Lower leg skin (tissue), 4 donors: Measurements from ENCODE around the gene CRAMP1. TPM values are rescaled to one million over a fixed set of nuclear protein-coding genes. Genes with fewer than 3 reads are reported as not detected.
"Not testable (repeated sequence)": the region's sequence is repeated elsewhere in the genome, so short reads cannot be mapped to it uniquely, and the experiment has no call there.

Experiments
- DNase-seq, 2 donors: peaks; one replicate each; pipeline ENCODE4 v3.0.0-alpha.2; 2019; ENCODE audit warnings: low spot score in 2 of 2
- H3K4me3 ChIP-seq: fragments of 200-600 bp; sonication (generic); 2 replicates; pipeline ENCODE4 v1.5.1; 2017; ENCODE audit warnings: mild to moderate bottlenecking, low read depth; ENCODE audit not compliant: poor library complexity, severe bottlenecking
- CTCF ChIP-seq, 3 donors: fragments of 450-650 bp; IDR thresholded peaks; one replicate each; pipeline ENCODE4 v1.5.1; 2016; ENCODE audit warnings: antibody characterized with exemption in 3 of 3, mild to moderate bottlenecking in 3 of 3, moderate library complexity in 2 of 3
- POLR2A ChIP-seq, 2 donors: fragments of 450-650 bp; IDR thresholded peaks; one replicate each; pipeline ENCODE4 v1.6.1; 2016 to 2017; ENCODE audit warnings: antibody characterized with exemption in 2 of 2, mild to moderate bottlenecking in 1 of 2, moderate library complexity in 1 of 2
- WGBS, 2 donors: methylation state at CpG; one replicate each; pipeline ENCODE4 v1.1.5; 2018; 5-methylcytosine and 5-hydroxymethylcytosine counted together
- intact Hi-C: fragments of 100-400 bp; cut with DNase I; formaldehyde crosslinking; loops from one replicate; pipeline ENCODE4 v1.15.0; 2023; ENCODE audit warnings: low total_unique reads
- total RNA-seq, 4 donors: library from RNA; depleted of rRNA; stranded (reverse); fragments of >200 nt; gene quantifications; one replicate each; pipeline ENCODE4 v1.1.0, GENCODE V29; 2016

The CRAMP1 gene
- total RNA-seq, 4 donors from 2014 or later, result 14.2 to 29.6 (median 19.3) TPM

GRCh38 chr16:1590930-1591705, 21.0 kb upstream of the CRAMP1 start:
- 92 to 95% methylated on average over 23 of the region's 23 CpGs for WGBS, 2 donors
- intact Hi-C loops, result no loop called here

GRCh38 chr16:1592446-1592845, 19.7 kb upstream of the CRAMP1 start:
- H3K4me3 ChIP-seq, result no peak overlapping the region
- DNase-seq, result no peak
- intact Hi-C loops, result no loop called here
- 85 to 91% methylated on average over 16 of the region's 16 CpGs for WGBS, 2 donors
- TF ChIP-seq POLR2A (IDR thresholded peaks at IDR 0.05) (no peak), CTCF (IDR thresholded peaks at IDR 0.05) (no peak)

More at GRCh38 chr16:1590930-1591705, 21.0 kb upstream of the CRAMP1 start:
- TF ChIP-seq CTCF (IDR thresholded peaks at IDR 0.05), result no peak
- TF ChIP-seq POLR2A (IDR thresholded peaks at IDR 0.05), result no peak
- no peak for DNase-seq
- H3K4me3 ChIP-seq, result no peak overlapping the region

GRCh38 chr16:1595511-1595910, 16.6 kb upstream of the CRAMP1 start:
- intact Hi-C loops, DNase-seq, H3K4me3 ChIP-seq: not testable (repeated sequence)
- WGBS, 2 donors, result 69 to 75% methylated on average over 5 of the region's 5 CpGs

- DNase-seq, result no peak
- intact Hi-C loops, result no loop called here
- no peak for TF ChIP-seq CTCF (IDR thresholded peaks at IDR 0.05)
- TF ChIP-seq POLR2A (IDR thresholded peaks at IDR 0.05), result no peak
- H3K4me3 ChIP-seq, result no peak overlapping the region
- WGBS, 2 donors, result 88 to 90% methylated on average over 12 of the region's 12 CpGs
Observed at GRCh38 chr16:1596516-1596915, 15.6 kb upstream of the CRAMP1 start.

- no peak for DNase-seq
- no peak overlapping the region for H3K4me3 ChIP-seq
- 88 to 90% methylated on average over 13 of the region's 13 CpGs for WGBS, 2 donors
- TF ChIP-seq CTCF (IDR thresholded peaks at IDR 0.05), result no peak
- TF ChIP-seq POLR2A (IDR thresholded peaks at IDR 0.05), result no peak
- intact Hi-C loops, result no loop called here
Observed at GRCh38 chr16:1597154-1597553, 15.0 kb upstream of the CRAMP1 start.

- intact Hi-C loops, result no loop called here
- DNase-seq, result no peak
- H3K4me3 ChIP-seq, result no peak overlapping the region
- no peak for TF ChIP-seq POLR2A (IDR thresholded peaks at IDR 0.05)
- TF ChIP-seq CTCF (IDR thresholded peaks at IDR 0.05), result no peak
- 91 to 94% methylated on average over 7 of the region's 7 CpGs for WGBS, 2 donors
Observed at GRCh38 chr16:1601031-1601430, 11.1 kb upstream of the CRAMP1 start.
